Fibroblast of skin of back (primary cell): ENCODE measurements around the gene CAMTA1.

Experiments
- DNase-seq: peaks from one replicate; pipeline ENCODE4 v3.0.0-alpha.2; 2013

CAMTA1 gene

DNA sequence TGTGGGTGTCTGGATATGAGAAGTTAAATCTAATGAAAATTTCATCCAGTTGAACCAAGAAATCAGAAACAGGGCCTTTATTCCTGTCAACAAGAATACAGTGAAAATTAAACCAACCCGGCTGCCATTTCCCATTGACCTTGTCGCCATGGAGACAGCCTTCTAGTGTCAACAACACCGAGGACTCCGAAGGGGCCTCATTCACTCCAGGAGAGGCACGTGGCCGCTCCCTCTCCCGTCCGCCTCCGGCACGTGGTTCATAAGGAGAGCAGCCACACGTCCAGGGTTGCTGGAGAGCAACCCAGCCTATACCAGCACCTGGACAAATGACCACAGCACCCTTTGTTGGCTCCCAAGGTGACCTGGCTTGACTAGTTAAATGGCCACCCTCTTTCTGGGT is 865.5 kb downstream of the CAMTA1 start:
- peak; percentile 7 for DNase-seq

DNA sequence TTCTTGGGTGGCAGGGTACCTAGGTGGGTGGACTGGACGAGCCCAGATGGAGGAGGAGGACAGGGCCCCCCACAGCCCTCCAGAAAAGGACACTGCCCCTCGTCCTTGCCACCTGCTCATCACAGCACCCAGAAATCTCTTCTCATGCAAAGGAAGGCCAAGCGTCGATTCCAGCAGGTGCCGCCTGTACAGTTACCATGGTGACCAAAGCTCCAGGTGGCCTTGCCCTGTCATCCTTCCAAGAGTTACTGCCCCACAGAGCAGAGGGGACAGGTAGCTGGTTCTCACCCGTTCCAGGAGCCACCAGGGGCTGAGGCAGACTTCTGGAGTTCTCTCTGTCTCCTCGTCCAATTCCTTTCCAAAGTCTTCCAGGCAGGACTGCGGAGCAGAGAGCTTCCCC is 865.9 kb downstream of the CAMTA1 start:
- DNase-seq = no peak

DNA sequence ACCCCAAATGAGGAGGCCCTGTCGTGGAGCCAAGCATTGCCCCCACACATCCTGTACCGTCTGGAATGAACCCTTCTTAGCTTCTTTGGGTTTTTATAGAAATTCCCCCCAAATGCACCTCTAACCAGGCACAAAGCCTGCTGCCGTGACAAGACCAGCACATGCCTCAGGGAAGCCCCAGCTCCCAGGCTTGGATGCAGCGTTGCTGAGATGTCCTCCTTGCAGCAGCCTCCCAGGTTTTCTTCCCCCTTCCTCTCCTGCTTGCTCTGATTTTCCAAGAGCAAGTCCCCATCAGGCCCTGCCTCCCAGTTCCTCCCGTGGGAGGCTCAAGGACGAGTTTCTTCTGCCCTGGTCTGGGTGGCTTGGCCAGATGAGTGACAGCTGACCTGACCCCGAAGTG is 866.8 kb downstream of the CAMTA1 start:
- DNase-seq = no peak

DNA sequence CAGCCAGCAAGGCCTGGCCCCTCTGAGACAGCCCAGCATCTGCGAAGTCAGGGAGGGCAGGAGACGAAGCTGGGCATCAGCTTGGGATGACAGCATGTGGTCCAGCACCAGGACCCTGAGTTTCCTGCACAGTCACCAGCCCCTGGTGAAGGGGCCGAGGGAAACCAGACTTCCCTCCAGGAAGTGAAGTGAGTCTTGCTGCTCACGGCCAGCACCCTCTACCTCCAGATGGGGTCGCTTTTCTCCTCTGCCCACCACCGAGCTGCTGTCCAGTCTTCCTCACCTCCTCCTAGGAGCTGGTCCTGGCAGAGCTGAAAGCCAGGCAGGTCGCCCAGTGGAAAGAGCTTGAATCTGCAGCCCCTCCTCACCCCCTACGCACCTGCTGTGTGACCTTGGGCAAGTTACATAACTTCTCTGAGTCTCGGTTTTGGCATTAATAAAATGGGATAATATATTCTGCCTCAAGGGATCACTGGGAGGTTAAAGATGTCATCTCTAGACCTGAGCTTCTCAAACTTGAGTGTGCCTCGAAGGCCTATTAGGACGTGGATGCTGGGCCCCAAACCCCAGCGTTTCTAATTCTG is 867.4 kb downstream of the CAMTA1 start:
- DNase-seq = no peak

DNA sequence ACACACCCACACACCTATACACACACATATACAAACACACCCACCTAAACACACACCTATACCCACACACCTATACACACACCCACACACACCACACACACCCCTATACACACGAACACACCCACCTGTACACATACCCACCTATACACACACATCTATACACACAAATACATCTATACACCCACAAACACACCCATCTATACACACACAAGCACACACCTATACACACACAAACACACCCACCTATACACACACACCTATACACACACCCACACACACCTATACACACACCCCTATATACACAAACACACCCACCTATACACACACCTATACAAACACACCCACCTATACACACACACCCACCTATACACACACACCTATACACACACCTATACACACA is 869.5 kb downstream of the CAMTA1 start:
- no peak for DNase-seq

DNA sequence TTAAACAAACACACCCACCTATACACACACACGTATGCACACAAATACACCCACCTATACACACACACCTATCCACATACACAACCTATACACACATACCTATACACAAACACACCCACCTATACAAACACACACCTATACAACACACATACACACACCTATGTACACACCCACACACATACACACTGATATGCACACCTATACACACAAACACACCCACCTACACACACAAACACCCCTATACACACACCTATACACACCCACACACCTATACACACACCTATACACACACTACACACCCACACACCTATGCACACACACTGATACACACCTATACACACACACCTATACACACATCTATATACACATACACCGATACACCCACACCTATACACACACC is 870.1 kb downstream of the CAMTA1 start:
- no peak for DNase-seq

DNA sequence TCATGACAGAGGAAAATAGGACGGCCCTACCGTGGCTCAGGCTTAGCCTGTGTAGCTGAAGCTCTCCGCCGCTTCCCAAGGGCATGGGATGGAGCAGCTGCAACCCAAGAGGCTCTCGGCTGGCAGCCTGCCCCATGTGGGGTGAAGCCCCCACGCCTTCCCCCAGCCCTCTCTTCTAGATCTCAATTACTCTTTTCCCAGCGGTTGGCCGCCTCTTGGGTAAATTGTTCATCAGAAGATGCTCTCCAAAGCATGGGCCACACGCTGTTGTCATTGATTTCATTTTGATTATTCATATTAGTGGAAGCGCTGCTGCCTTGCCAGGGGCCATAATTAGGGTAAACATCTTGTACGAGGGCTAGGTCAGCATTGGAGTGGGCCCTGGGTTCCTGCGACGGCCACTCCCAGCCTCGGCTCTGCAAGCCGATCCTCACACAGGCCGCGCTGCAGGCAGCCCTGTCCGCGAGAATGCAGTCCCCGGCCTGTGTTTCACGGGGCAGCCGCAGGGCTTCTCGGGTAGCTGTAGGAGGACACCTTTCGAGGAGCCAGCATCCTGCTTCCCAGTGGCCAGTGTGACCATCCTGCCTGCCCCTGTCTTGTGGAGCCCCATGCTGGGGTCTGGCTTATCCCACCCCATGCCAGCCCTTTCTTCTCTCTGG is 871.4 kb downstream of the CAMTA1 start:
- no peak for DNase-seq

DNA sequence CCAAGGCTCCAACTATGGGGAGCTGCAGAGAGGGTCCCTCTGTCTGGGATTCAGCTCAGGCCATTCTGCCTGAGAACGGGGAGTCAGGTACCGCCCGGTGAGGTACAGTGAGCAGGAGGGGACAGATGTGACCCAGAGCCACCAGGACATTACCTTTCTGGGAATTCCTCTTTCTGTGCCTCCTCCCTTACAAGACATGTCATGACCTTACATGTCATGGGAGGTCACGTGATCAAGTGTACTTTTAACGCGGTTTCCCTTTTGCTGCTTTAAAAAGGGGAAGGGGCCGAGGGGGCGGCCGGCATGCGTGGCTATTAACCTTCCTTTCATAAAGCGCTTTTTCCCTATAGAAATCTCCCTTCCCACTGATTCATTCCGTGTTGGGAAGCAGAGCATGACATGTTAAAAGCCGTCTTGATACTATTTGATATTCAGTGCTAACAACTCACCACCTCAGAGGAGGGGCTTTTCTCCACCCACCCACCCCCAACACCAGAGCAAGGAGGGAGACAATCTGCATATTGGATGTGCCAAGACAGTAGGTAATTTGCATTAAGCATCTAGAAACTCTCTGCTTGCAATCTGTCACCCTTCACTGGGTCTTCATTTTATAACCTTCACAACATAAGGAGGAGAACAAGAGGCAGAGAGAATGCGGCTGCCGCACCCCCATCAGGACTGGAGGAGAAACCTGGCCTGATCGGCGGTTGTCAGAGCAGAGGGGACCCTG is 872.2 kb downstream of the CAMTA1 start:
- no peak for DNase-seq

DNA sequence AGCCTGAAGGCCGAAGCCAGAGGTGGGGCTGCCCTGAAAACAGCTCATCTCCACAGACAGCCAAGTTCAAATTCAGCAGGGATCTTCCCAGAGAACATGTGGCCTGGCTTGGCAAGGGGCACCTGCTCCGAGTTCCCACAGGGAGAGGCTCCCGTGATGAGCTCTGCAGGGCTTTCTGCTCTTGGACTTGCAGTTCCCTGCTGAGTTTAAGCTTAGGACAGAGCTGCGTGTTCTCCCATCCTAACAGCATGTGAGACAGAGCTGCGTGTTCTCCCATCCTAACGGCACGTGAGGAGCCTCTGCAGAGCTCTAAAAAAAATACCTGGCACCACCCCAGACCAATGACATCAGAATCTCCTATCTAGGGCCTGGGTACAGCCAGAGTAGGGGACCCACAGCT is 872.8 kb downstream of the CAMTA1 start:
- no peak for DNase-seq

DNA sequence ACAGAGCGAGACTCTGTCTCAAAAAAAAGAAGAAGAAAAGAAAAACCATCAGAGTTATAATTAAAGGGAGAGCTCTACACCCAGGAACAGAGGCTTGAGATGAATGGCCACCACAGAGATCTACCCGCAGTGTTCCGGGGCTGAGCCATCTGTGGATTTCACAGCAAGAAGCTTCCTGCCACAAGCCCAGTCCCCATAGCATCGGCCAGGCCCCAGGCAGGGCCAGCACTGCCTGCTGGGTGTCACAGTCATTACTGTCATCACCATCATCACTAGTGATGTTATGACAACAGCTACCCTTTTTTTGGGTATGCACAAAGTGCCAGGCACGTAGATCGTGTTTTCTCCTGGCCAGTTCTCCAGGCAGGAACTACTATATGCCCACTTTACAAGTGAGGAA is 874.3 kb downstream of the CAMTA1 start:
- DNase-seq = no peak

DNA sequence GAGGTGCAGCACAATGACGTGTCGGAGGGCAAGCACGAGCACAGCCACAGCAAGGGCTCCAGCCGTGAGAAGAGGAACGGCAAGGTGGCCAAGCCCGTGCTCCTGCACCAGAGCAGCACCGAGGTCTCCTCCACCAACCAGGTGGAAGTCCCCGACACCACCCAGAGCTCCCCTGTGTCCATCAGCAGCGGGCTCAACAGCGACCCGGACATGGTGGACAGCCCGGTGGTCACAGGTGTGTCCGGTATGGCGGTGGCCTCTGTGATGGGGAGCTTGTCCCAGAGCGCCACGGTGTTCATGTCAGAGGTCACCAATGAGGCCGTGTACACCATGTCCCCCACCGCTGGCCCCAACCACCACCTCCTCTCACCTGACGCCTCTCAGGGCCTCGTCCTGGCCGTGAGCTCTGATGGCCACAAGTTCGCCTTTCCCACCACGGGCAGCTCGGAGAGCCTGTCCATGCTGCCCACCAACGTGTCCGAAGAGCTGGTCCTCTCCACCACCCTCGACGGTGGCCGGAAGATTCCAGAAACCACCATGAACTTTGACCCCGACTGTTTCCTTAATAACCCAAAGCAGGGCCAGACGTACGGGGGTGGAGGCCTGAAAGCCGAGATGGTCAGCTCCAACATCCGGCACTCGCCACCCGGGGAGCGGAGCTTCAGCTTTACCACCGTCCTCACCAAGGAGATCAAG is 878.3 kb downstream of the CAMTA1 start:
- no peak for DNase-seq

DNA sequence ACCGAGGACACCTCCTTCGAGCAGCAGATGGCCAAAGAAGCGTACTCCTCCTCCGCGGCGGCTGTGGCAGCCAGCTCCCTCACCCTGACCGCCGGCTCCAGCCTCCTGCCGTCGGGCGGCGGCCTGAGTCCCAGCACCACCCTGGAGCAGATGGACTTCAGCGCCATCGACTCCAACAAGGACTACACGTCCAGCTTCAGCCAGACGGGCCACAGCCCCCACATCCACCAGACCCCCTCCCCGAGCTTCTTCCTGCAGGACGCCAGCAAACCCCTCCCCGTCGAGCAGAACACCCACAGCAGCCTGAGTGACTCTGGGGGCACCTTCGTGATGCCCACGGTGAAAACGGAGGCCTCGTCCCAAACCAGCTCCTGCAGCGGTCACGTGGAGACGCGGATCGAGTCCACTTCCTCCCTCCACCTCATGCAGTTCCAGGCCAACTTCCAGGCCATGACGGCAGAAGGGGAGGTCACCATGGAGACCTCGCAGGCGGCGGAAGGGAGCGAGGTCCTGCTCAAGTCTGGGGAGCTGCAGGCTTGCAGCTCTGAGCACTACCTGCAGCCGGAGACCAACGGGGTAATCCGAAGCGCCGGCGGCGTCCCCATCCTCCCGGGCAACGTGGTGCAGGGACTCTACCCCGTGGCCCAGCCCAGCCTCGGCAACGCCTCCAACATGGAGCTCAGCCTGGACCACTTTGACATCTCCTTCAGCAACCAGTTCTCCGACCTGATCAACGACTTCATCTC is 879.1 kb downstream of the CAMTA1 start:
- no peak for DNase-seq

DNA sequence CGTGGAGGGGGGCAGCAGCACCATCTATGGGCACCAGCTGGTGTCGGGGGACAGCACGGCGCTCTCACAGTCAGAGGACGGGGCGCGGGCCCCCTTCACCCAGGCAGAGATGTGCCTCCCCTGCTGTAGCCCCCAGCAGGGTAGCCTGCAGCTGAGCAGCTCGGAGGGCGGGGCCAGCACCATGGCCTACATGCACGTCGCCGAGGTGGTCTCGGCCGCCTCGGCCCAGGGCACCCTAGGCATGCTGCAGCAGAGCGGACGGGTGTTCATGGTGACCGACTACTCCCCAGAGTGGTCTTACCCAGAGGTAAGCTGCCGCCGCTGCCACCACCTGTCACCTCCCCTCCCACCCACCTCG is 879.6 kb downstream of the CAMTA1 start:
- no peak for DNase-seq

DNA sequence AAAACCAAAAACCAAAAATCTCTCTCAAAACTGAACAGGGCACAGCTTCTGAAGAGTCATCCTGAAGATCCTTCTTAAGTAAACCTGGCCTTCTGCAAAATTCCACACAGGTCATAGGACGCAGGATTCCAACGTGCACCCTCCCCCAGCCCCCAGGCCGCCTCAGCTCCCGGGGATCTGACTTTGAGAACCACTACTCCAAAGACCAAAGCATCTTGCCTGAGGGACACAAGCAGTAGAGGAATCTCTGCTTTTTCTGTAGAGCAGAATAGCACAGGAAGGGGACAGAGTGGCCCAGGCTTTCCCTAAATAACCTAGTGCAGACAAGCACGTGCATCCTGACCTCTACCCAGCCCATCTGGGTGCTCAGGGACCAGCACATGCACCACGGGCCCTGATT is 881.0 kb downstream of the CAMTA1 start:
- no peak for DNase-seq

DNA sequence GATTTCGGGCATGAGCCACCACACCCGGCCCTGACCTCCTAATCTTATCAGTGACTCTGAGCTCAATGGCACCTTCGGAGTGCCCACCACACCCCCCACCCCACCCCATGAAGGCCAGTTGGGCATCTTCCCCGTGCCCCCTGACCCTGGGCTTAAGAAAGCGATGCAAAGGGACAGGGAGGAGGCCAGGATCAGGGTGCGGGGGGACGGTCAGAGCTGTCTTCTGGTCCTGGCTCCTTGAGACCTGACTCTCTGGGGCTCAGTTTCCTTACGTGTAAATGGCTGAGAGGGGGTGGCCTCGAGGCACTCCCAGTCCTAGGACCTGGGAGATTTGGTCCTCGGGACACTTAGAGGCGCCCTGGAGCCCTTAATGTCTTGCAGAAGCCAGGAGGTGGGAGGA is 881.9 kb downstream of the CAMTA1 start:
- DNase-seq = no peak

DNA sequence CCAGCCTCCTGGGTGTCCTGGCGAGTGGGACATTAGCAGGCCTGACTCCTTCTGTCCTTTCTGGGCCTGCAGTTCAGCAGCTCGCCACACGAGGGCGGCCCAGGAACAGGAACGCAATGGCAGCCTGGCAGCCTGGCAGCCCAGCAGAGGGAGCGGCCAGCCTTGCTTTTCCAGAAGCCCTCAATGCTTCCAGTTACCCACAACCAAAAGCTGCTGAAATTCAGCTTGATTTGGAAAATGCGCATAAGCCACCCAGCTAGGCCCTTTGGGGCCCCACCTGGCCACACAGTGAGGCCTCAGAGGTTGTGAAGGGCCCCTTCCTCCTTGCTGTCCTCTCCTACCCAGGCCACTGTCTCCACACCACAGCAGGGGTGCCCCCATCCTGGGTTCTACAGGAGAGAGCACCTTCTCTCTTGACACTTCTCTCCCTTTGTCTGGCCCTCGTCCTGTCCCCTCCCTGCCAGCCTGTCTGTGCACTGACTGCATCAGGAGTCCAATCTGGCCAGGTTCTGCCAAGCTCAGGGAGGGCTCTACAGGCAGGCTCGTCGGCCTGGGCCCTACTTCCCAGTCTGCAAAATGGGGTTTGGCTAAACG is 882.5 kb downstream of the CAMTA1 start:
- DNase-seq = peak; percentile 73

DNA sequence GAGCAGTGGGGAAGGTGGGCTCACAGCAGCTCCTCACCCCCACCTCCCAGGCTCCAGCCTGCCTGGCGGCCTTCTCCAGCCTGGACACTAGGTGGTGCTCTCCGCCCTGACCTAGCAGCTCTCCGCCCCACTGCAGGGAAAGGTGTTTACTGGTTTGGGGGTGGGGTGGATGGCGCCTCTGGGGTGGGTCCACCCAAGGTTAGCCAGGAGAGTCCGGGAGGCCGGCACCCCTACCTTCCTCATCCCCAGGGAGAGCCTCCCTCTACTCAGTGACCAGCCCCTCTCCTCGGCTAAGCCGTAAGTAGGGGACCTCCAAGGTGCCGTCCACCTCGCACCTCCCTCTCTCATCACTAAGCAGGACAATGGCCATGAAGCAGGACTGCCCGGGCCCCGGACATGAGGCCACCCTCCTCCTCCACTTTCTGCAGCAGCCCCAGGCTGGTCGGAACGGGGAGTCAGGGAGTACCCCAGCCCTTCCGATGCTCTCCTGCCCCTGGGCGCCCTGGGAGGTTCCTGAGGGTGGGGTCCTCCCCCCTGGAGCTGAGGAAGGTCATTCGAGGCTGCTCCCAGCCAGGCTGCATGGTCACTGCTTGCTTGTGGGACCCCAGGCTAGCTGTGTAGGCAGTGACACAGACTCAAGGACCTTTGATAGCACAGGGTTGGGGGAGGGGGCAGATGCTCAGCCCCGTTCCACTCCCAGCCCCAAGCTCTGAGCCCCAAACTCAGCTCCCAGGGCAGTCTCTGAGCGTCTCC is 884.5 kb downstream of the CAMTA1 start:
- DNase-seq = peak; percentile 40

DNA sequence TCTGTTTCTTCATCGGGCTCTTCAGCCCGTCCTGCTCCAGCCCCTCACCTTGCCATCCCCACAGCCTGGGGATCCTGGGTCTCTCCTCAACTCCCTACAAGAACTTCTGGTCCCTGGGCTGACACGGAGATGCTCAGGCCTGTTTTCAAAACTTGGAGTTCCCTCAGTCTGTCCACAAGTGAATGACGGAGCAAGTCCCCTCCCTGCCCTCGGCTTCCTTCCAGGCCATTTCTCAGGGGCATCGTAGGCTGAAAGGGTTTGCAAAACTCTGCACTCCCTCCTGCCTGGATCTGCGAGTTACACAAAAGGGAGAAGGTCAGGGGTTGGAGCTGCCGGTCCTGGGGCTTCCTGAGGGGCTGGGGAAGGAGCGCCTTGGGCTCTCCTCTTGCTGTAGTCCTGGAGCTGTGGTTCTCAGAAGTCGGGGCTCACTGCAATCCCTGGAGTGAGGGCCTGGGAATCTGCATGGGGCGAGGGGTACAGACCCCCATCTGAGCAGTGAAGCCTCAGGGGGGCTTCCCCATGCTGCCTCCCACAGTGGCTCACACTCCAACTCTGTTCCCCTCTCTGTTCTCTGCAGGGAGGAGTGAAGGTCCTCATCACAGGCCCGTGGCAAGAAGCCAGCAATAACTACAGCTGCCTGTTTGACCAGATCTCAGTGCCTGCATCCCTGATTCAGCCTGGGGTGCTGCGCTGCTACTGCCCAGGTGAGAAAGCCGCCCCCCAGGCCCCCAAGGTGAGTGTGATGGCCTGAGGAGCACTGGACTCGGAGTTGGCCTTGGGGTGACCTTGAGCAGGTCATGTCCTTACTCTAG is 885.3 kb downstream of the CAMTA1 start:
- no peak for DNase-seq

DNA sequence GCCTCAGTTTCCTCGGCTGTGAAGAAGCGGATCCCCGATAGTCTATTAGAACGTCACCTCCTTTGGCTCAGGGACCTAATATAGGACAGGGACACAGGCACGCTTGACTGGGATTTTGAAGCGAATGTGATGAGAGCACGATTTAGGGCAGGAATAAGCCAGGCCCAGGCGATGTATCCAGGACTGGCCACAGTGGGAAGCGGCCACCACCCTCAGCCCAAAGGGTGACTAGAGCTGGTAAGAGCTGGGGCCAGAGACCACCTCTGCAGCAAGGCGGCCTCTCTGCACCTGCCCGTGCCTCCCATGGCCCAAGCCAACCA is 885.9 kb downstream of the CAMTA1 start:
- DNase-seq = no peak

DNA sequence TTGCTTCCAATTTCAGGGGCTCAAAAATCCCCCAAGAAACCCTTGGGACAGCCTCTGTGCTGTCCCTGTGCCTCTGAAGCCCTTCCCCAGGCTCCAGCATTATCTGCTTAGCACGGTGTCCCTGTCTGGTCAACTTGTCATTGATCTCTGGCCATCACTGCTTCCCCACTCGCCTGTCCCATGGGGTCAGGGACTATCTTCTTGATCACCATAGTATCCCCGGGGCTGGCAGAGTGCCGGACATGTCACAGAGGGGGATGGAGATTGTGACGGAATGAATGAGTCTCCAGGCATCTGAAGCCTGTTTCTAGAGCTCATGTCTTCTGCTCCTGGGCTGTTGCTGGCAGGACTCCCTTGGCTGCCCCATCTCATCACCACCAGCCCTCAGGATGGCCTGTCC is 886.4 kb downstream of the CAMTA1 start:
- no peak for DNase-seq

DNA sequence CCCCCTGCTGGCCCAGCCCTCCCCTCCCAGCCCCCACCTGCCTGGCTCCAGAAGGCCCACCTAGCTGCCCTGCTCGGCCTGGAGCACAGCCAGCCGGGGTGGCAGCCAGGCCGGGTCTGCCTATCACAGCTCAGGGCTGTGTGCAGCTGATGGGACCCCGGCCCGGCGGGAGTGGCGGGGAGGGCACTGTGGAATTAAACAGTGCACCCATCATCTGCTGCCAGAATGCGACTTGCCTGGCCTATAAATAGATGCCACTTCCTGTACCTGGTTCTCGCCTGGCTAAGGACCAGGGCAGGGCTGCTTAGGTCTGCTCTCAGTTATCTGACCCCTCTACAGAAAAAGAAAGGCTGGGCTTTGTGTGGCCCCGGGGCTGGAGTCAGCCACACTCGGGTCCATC is 887.6 kb downstream of the CAMTA1 start:
- no peak for DNase-seq
